Activated CD4-positive, alpha-beta T cell treated with anti-CD3 and anti-CD28 coated beads, Interleukin-2, amount 10 ng/mL, durations not matched to agents 24 days and 14 days (primary cell): ENCODE measurements around the gene IRF5. TPM values are rescaled to one million over a fixed set of nuclear protein-coding genes. Genes with fewer than 3 reads are reported as not detected.
A peak's percentile ranks its signal among the peaks of the same experiment; 100 is the strongest.
"Not testable (repeated sequence)": the region's sequence is repeated elsewhere in the genome, so short reads cannot be mapped to it uniquely, and the experiment has no call there.

Experiments used
- DNase-seq: peaks from one replicate; pipeline ENCODE4 v3.0.0; 2022
- H3K27ac Mint-ChIP-seq: one replicate; pipeline ENCODE4 v1.8.0; 2022; ENCODE audit warnings: mild to moderate bottlenecking, mixed read lengths
- H3K27me3 Mint-ChIP-seq: one replicate; pipeline ENCODE4 v1.8.0; 2022; ENCODE audit warnings: mixed read lengths
- H3K36me3 Mint-ChIP-seq: one replicate; pipeline ENCODE4 v1.8.0; 2022; ENCODE audit warnings: low read depth, mild to moderate bottlenecking, mixed read lengths
- H3K4me1 Mint-ChIP-seq: one replicate; pipeline ENCODE4 v1.8.0; 2021; ENCODE audit warnings: mixed read lengths
- H3K4me3 Mint-ChIP-seq: one replicate; pipeline ENCODE4 v1.8.0; 2022; ENCODE audit warnings: mild to moderate bottlenecking, moderate library complexity, mixed read lengths
- H3K9me3 Mint-ChIP-seq: one replicate; pipeline ENCODE4 v1.8.0; 2021; ENCODE audit warnings: mixed read lengths
- intact Hi-C: fragments of 100-400 bp; cut with micrococcal nuclease; formaldehyde crosslinking; loops from one replicate; pipeline ENCODE4 v1.15.1; 2023
- total RNA-seq: library from RNA; stranded (reverse); gene quantifications from 2 replicates; pipeline ENCODE4 v1.2.3, GENCODE V29; 2022

IRF5 gene
- total RNA-seq, 1 donor from 2014 or later = 18.6 TPM

DNA sequence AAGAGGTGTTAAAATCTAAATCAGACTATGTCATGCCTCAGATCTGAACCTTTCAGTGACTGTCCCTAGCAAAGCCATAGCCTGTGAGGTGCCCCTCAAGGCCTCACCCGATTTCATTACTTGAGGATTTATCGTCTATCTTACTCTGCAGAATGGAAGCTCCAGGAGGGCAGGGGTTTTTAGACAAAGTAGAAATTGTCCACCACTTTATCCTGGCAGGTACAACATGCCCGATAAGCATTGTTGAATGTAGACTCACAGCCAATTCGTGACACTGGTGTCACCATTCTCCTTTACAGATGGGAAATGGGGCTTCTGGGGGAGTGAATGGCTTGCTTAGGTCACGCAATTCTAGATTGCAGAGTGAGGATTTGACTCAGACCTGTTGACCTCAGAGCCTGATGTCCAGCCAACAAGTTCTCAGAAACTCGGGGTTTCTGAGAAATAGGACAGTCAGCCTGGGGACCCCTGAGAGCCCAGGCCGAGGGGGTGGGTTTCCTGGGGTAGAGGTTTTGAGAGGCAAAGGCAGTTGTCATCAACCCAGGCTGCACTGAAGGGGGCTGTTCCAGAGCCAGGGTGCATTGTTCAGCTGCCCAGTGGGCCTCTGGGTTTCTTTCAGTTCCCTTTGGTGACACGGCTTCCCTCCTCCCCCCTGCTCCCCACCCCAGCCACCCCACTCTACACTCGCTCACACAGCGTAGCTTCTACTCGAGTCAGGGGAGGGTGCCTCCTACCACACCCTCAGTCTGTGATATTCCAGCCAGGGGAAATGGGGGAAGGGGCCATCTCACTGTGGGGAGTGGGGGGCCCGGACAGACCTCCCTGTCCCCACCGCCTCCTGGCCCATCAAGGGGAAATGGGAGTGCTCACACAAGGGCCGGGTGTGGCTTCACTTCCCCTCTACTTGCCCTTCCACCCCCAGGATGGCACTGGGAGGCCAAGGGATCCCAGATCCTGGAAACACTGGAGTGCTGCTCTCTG, 3.1 kb upstream of the IRF5 start:
- no peak overlapping the region for H3K4me3 Mint-ChIP-seq
- H3K27me3 Mint-ChIP-seq = peaks cover 17% of the 10 kb centered on the region
- peaks cover 20% of the 10 kb centered on the region for H3K4me1 Mint-ChIP-seq
- intact Hi-C loops = no loop called here
- H3K9me3 Mint-ChIP-seq = peaks cover 5% of the 10 kb centered on the region
- H3K36me3 Mint-ChIP-seq = peaks cover 7% of the 10 kb centered on the region
- H3K27ac Mint-ChIP-seq = no peak overlapping the region
- no peak for DNase-seq

DNA sequence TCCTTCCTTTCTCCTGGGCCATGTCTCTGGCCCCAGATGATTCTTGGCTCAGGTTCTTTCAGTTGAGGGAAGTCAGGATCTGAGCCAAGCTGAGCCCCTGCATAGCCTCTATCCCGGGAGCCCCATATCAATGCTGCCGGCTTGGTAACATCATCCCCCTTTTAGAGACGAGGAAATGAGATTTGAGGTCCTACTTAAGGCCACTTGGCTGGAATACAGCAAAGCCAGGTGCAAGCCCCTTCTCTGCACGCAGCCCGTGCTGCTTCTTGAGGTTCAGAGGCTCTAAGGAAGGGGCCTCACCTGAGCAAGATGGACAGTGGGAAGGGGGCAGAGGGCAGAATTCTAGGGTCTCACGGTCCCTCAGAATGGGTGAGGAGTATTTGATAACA, 2.4 kb upstream of the IRF5 start:
- H3K9me3 Mint-ChIP-seq = peaks cover 5% of the 10 kb centered on the region
- H3K4me3 Mint-ChIP-seq = no peak overlapping the region
- no peak for DNase-seq
- H3K27me3 Mint-ChIP-seq = peaks cover 17% of the 10 kb centered on the region
- peaks cover 7% of the 10 kb centered on the region for H3K36me3 Mint-ChIP-seq
- intact Hi-C loops = no loop called here
- no peak overlapping the region for H3K27ac Mint-ChIP-seq
- H3K4me1 Mint-ChIP-seq = peaks cover 27% of the 10 kb centered on the region

DNA sequence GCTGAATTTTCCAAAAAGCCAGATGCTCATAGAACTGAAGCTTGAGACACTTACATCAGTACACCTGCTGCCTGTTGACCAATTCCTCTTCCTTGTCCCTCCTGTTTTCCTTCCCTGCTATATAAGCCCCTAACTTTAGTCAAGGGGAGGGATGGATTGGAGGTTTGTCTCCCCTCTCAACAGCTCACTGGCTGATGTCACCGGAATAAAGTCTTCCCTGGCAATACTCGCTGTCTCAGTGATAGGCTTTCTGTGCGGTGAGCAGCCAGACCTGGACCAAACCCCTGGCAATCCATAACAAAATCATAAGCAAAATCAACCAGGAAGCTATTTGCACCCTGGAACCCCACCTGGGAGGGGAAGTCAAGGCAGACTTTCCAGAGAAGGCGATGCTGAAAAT, 929 bp upstream of the IRF5 start:
- Mint-ChIP-seq H3K27ac (peak overlapping the region; percentile 85), H3K4me3 (peak overlapping the region; percentile 91), H3K4me1 (peaks cover 37% of the 10 kb centered on the region), H3K27me3 (peaks cover 17% of the 10 kb centered on the region), H3K9me3 (peaks cover 5% of the 10 kb centered on the region), H3K36me3 (peaks cover 7% of the 10 kb centered on the region)
- intact Hi-C loops = no loop called here
- DNase-seq = no peak

DNA sequence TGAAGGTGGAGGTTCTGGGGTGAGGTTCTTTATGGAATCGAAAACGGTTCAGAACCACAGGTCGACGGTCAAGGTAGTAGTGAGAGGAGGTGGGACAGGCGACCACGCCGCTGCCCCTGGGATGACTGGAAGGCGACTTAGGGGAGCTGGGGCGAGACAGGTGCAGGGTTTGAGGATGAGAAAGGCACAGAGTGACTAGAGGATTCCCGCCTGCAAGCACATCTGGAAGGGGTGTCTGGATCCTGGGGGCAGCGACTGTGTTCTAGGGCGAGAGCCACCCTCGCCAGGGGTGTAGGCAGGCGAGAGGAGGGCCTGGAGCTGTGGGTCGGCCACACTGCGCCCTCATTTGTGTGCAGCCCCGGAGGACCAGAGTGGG, 468 bp upstream of the IRF5 start:
- DNase-seq = no peak
- H3K27ac Mint-ChIP-seq = peak overlapping the region; percentile 85
- H3K36me3 Mint-ChIP-seq = peaks cover 7% of the 10 kb centered on the region
- intact Hi-C loops = no loop called here
- peaks cover 5% of the 10 kb centered on the region for H3K9me3 Mint-ChIP-seq
- peak overlapping the region; percentile 91 for H3K4me3 Mint-ChIP-seq
- peaks cover 37% of the 10 kb centered on the region for H3K4me1 Mint-ChIP-seq
- H3K27me3 Mint-ChIP-seq = peaks cover 17% of the 10 kb centered on the region

DNA sequence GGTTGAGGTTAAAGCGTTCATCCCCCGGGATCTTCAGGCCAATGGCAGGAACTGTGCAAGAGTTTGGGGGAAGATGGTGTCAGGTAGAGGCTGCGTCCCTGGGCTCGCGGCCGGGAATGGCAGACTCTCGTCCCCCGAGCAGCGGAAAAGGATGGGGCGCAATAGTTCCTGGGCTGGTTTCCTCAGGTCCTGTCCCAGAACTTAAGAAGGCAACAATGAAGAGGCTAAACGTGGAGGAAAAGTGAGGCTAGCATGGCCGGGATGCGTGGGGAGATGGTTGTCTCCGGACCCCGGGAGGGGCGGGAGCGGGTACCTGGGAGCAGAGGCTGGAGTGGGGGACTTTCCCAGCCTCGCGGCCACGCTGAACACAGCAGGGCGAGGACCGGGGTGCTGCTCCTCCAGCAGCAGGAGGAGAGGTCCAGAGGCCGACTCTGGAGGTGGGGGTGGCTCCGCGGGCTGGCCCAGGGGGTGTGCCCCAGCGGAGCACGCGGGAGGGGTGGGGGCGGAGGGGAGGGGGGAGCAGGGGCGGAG, 882 bp downstream of the IRF5 start:
- Mint-ChIP-seq H3K4me3 (peak overlapping the region; percentile 91), H3K4me1 (peaks cover 31% of the 10 kb centered on the region), H3K27ac (peak overlapping the region; percentile 85), H3K9me3 (no peaks in the 10 kb centered on the region), H3K27me3 (peaks cover 17% of the 10 kb centered on the region), H3K36me3 (peaks cover 5% of the 10 kb centered on the region)
- peak; percentile 74 for DNase-seq
- intact Hi-C loops = loop anchor here (1.0 kb wide), 2 partner anchors 25 to 116 kb away; no protein-coding TSS in a partner anchor

DNA sequence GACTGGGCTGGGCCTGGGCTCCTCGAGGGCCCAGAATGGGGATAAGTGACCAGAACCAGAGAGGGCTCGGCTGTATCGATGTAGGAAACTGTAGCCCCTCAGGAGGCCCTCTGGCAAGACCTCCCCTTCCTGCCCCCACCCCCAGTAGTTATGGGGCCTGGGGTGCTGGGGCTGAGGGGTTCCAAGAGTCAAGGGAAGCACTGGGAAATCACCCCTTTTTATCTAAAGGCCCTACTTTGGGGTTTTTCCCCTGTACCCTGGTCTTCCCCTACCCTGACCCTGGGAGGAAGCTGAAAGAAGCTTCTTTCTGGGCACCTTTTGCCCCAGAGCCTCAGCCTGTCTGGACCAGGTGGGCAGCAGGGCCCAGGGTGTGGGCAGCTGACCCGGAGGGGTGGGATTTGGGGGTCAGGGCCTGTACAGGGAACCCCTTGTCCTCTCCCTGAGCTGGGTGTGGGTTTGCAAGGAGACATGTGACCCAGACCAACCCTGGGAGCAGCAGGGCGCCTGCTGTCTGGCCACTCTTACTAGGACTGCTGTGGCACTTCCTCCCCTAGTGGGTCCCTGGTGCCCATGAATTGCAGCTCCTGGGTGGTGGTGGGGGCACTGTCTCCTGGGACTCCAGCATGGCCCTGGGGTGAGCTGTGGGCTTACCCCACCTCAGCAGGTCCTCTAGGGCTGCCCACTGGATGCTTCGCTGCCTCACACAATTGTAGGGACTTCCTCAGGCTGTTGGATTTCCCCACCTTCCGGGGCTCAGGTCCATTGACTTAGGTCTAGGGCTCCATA, 1.5 kb downstream of the IRF5 start:
- Mint-ChIP-seq H3K9me3 (no peaks in the 10 kb centered on the region), H3K4me1 (peaks cover 30% of the 10 kb centered on the region), H3K27me3 (peaks cover 17% of the 10 kb centered on the region), H3K36me3 (peaks cover 5% of the 10 kb centered on the region), H3K4me3 (peak overlapping the region; percentile 91), H3K27ac (peak overlapping the region; percentile 70)
- peak; percentile 66 for DNase-seq
- intact Hi-C loops = no loop called here

DNA sequence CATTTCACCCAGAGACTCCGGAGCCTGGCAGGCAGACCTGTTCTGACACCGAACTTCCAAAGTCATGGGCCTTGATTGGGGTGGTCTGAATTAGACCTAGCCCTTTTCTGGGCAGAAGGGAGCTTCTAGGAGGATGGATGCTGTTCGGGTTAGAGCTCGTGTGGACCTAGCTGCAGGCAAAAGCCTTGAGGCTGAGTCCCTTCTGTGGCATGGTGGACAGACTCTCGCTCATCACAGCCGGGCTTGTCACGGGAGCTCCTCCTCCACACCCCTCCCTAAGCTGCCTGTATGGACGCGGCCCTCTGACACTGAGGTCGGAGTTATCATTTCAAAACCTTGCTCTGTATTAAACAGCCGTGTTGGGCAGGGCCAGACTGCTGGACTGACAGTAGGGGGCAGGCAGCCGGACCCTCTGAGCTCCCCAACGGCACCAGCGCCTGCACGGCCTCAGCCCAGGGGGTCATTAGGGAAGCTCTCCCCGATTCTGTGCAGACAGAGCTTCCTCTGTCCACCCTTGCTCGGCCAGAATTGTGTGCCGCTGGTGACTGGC, 2.2 kb downstream of the IRF5 start:
- no peak for DNase-seq
- H3K9me3 Mint-ChIP-seq = no peaks in the 10 kb centered on the region
- H3K4me1 Mint-ChIP-seq = peaks cover 30% of the 10 kb centered on the region
- peaks cover 5% of the 10 kb centered on the region for H3K36me3 Mint-ChIP-seq
- intact Hi-C loops = no loop called here
- H3K27me3 Mint-ChIP-seq = peaks cover 17% of the 10 kb centered on the region
- H3K4me3 Mint-ChIP-seq = peak overlapping the region; percentile 91
- H3K27ac Mint-ChIP-seq = peak overlapping the region; percentile 48

DNA sequence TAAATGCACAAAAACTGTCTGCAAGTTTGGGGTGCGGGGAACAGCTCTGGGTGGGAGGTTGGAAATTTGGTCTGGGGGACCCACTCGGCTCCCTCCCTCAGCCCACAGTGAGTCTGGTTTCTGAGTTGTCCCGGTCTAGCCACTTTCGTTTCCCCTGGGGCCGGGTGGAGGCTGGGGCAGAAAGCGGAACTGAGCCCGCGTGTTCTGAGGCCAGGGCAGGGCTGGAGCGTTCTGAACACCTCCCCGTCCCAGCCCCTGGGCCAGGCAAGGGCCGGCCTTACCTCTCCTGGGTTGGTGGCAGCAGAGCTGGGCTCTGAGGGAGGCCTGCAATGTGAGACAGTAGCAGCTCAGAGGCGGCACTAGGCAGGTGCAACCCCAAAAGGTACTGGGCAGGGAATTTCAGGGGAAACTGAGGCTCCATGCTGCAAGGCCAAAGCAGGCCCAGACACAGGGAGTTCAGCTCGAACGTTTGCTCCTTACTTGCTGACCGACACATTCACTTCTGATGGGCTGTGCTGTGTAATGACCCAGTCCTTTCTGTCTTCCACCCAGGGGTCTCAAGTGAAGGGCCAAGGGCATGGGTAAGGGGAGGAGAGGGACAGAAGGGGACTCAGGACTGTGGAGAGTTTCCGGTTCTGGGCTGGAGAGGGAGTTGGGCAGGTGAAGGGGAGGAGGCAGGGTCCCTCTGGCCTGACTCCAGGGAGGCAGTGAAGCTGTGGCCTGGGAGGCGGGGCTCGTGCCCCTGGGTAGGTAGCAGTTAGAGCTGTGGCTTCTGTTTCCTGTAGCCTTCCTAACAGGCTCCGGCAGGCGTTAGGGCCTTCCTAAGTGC, 3.0 kb downstream of the IRF5 start:
- peaks cover 14% of the 10 kb centered on the region for H3K27me3 Mint-ChIP-seq
- intact Hi-C loops = no loop called here
- H3K36me3 Mint-ChIP-seq = peaks cover 5% of the 10 kb centered on the region
- peak overlapping the region; percentile 91 for H3K4me3 Mint-ChIP-seq
- H3K9me3 Mint-ChIP-seq = no peaks in the 10 kb centered on the region
- DNase-seq = peak; percentile 75
- H3K27ac Mint-ChIP-seq = peak overlapping the region; percentile 50
- peaks cover 30% of the 10 kb centered on the region for H3K4me1 Mint-ChIP-seq

DNA sequence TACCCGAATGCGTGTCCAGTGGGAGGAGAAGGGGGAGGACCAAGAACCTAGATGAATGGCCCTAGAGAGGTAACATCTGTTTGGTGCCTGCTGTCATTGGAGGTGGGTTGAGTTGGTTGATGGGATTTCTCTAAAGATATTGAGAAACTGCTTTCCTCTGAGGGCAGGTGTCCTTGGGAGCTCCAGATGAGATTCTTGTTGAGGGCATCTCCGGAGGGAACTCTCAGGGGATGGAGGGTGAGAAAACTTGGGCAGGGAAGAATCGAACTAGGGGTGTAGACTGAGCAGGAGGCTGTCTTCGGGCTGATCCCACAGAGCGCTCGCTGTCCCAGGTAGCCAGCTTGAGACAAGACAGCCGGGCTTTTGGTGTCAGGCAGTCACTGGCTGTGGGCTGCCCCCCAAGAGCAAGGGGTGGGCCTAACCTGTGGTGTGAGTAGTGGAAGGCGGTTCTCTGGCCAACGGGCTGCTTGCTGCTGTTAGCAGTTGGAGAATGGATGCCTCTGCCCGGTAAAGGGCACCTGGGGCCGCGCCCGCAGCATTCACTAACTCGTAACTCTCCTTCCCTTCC, 3.7 kb downstream of the IRF5 start:
- Mint-ChIP-seq H3K9me3 (no peaks in the 10 kb centered on the region), H3K4me3 (peak overlapping the region; percentile 91), H3K4me1 (peaks cover 30% of the 10 kb centered on the region), H3K27ac (peak overlapping the region; percentile 50), H3K27me3 (peaks cover 12% of the 10 kb centered on the region), H3K36me3 (peaks cover 5% of the 10 kb centered on the region)
- DNase-seq = no peak
- intact Hi-C loops = no loop called here

DNA sequence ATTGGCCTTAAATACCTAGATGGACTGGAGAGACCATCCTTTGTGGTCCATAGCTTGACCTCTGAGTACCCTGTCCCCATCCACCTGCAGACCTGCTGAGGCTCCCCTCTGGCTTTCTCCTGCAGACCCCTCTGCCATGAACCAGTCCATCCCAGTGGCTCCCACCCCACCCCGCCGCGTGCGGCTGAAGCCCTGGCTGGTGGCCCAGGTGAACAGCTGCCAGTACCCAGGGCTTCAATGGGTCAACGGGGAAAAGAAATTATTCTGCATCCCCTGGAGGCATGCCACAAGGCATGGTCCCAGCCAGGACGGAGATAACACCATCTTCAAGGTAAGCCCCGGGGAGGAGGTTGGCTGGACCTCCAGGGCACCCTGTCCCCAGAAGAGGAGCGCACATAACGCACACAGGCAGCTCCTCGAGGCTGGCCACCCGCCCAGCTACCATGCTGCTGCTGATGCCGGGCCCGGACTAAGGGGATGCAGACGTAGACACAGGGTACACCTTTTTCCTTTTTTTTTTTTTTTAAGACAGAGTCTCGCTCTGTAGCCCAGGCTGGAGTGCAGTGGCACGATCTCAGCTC, 4.3 kb downstream of the IRF5 start:
- H3K27me3 Mint-ChIP-seq = peaks cover 8% of the 10 kb centered on the region
- no peak for DNase-seq
- intact Hi-C loops = no loop called here
- peaks cover 26% of the 10 kb centered on the region for H3K4me1 Mint-ChIP-seq
- no peak overlapping the region for H3K27ac Mint-ChIP-seq
- no peaks in the 10 kb centered on the region for H3K9me3 Mint-ChIP-seq
- peaks cover 6% of the 10 kb centered on the region for H3K36me3 Mint-ChIP-seq
- no peak overlapping the region for H3K4me3 Mint-ChIP-seq

DNA sequence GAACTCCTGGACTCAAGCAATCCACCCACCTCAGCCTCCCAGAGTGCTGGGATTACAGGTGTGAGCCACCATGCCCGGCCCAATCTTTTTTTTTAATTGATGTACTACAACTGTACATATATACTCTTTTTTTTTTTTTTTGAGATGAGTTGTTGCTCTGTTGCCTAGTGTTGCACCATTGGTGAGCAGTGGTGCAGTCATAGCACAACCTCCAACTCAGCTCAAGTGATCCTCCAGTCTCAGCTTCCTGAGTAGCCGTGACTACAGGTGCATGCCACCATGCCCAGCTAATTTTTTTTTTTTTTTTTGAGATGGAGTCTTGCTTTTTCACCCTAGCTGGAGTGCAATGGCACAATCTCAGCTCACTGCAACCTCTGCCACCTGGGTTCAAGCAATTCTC, 5.5 kb downstream of the IRF5 start:
- H3K4me3 Mint-ChIP-seq, H3K27me3 Mint-ChIP-seq, intact Hi-C loops: not testable (repeated sequence)

DNA sequence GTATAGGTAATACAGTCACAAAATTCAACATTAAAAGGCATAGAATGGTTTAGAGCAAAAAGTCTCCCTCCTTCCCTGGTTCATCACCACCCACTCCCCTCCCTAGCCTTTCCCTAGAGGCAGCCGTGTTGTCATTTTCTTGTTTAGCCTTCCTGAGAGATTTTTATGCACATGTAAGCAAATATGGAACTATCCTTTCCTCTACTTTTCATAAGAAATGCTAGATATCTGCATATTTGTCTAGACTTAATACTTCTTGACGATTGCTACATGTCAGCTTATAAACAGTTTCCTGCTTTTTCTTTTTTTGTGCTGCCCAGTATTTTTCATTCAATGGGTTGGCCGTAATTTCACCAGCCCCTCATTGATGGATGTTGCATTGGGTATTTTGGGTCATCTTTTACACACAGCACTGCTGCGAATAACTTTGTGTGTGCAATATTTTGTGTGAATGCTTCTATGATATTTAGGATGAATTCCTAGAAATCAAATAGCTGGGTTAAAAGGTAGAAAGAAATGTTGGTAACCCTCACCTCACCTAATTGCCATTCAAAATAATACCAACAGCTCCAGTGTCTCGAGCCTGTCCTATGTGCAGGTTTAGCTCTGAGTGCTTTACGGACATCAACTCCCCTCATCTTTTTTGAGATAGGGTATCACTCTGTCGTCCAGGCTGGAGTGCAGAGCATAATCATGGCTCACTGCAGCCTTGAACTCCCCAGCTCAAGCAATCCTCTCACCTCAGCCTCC, 6.9 kb downstream of the IRF5 start:
- Mint-ChIP-seq H3K36me3 (peaks cover 6% of the 10 kb centered on the region), H3K27me3 (no peaks in the 10 kb centered on the region), H3K27ac (no peak overlapping the region), H3K9me3 (no peaks in the 10 kb centered on the region), H3K4me3 (no peak overlapping the region), H3K4me1 (peaks cover 17% of the 10 kb centered on the region)
- DNase-seq = no peak
- intact Hi-C loops = no loop called here

More for the DNA sequence above, 5.5 kb downstream of the IRF5 start:
- DNase-seq, H3K9me3 Mint-ChIP-seq, H3K36me3 Mint-ChIP-seq, H3K27ac Mint-ChIP-seq: not testable (repeated sequence)
- H3K4me1 Mint-ChIP-seq = peaks cover 24% of the 10 kb centered on the region
